ENCODE data around the gene NSUN5. TPM values are rescaled to one million over a fixed set of nuclear protein-coding genes. Genes with fewer than 3 reads are reported as not detected.

Gene NSUN5
- total RNA-seq, result 23.5 and 45.6 TPM in 2 replicates

DNA sequence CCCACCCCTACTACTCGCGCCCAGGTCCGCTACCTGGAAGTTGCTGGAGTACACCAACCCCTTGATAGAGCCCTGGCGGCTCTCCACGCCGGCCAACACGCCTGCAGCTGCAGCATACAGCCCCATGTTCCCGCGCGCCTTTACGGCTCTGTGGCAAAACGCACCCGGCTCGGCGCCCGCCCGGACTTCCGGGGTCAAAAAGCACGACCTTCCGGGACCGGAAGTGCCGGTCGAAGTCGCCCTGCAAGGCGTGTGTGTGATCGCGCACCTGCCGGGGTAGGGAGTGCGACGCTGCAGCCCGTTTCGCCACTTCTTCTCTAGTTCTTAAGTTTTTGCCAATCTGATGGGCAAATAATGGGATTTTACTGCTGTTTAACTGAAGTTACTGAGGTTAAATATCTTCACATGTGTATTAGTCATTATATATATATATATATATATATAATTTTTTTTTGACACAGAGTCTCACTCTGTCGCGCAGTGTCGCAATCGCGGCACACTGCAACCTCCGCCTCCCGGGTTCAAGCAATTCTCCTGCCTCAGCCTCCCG is at the start of gene NSUN5:
NSUN5 (minus strand) TSS at position 162 of the 550 bp plus-strand sequence; CDS start at position 126, 36 bp downstream.

DNA sequence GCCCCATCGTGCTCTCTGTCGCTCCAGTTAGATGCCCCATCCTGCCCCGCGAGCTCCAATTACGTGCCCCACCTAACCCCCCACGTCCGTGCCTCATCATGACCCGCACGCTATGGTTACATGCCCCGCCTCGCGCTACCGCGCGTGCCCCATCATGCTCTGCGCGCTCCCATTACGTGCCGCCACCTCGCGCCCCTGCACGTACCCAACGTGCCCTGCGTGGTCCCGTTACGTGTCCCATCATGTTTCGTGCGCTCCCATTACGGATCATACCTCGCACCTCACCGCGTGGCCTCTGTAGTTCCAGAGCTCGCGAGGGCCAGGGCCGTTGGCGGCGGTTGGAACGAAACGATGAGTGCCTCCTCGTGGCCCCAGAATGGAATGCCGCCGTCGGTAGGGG is 19.3 kb upstream of the NSUN5 start, which contains the start of the genes FKBP6 and TRIM50:
FKBP6 (plus strand) TSS at position 240 of the 400 bp plus-strand sequence. CDS start 268 bp downstream, outside the sequence.
TRIM50 (minus strand) TSS at position 161 of the 400 bp plus-strand sequence. CDS start 3,295 bp downstream, outside the sequence.

Other genes with a start within 250 kb of the NSUN5 start
- gene SPDYE9, start 222.8 kb downstream of the NSUN5 start, total RNA-seq, result not detected in 2 replicates
- not detected in 2 replicates for gene TRIM50, start 19.3 kb upstream of the NSUN5 start, total RNA-seq
- 0.16 TPM in 1 of 2 replicates, not detected in the other for gene FKBP6, start 19.3 kb upstream of the NSUN5 start, total RNA-seq
- 1.4 and 2.3 TPM in 2 replicates for gene FZD9, start 125.0 kb upstream of the NSUN5 start, total RNA-seq
- gene BAZ1B, start 213.5 kb upstream of the NSUN5 start, total RNA-seq, result 28.6 and 38.9 TPM in 2 replicates
- gene BCL7B, start 248.9 kb upstream of the NSUN5 start, total RNA-seq, result 37.3 and 49.9 TPM in 2 replicates